ENCODE data around the gene AXDND1. TPM values are rescaled to one million over a fixed set of nuclear protein-coding genes. Genes with fewer than 3 reads are reported as not detected.

Gene AXDND1
- total RNA-seq, 1 experiment from 2014 or later = 0.31 TPM

DNA sequence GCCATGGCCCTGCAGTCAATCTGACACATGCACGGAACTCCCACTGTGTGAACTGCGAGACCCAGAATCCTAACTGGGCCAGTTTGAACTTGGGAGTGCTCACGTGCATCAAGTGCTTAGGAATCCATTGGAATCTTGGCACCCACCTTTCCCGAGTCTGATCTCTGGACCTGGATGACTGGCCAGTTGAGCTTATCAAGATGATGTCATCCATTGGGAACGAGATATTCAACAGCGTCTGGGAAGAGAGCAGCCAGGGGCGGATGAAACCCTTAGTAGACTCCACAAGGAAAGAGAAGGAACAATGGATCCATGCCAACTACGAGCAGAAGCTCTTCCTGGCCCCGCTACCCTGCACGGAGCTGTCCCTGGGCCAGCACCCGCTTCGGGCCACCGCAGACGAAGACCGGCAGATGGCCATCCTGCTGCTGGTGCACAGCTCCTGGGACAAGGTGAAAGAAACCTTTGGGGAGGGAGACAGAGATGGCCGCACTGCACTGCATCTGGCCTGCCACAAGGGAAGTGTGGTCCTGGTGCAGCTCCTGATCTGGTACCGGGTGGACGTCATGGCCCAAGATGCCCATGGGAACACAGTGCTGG is 222.8 kb downstream of the AXDND1 start:
- DNase-seq (ENCODE audit: low read depth, low spot score) (no peak), ATAC-seq (no peak)
- TF ChIP-seq SIN3A (IDR thresholded peaks at IDR 0.05; ENCODE audit: borderline replicate concordance, insufficient read depth, low read depth, low read length) (no peak), TCF7L2 (IDR thresholded peaks at IDR 0.05; ENCODE audit: low read depth, low read length) (no peak), CTCF (IDR thresholded peaks at IDR 0.05) (no peak), POLR2AphosphoS5 (IDR thresholded peaks at IDR 0.05; ENCODE audit: low read depth, low read length) (no peak)
- TF ChIP-seq, protein P1, sequence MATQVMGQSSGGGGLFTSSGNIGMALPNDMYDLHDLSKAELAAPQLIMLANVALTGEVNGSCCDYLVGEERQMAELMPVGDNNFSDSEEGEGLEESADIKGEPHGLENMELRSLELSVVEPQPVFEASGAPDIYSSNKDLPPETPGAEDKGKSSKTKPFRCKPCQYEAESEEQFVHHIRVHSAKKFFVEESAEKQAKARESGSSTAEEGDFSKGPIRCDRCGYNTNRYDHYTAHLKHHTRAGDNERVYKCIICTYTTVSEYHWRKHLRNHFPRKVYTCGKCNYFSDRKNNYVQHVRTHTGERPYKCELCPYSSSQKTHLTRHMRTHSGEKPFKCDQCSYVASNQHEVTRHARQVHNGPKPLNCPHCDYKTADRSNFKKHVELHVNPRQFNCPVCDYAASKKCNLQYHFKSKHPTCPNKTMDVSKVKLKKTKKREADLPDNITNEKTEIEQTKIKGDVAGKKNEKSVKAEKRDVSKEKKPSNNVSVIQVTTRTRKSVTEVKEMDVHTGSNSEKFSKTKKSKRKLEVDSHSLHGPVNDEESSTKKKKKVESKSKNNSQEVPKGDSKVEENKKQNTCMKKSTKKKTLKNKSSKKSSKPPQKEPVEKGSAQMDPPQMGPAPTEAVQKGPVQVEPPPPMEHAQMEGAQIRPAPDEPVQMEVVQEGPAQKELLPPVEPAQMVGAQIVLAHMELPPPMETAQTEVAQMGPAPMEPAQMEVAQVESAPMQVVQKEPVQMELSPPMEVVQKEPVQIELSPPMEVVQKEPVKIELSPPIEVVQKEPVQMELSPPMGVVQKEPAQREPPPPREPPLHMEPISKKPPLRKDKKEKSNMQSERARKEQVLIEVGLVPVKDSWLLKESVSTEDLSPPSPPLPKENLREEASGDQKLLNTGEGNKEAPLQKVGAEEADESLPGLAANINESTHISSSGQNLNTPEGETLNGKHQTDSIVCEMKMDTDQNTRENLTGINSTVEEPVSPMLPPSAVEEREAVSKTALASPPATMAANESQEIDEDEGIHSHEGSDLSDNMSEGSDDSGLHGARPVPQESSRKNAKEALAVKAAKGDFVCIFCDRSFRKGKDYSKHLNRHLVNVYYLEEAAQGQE (IDR thresholded peaks at IDR 0.05; ENCODE audit: insufficient read depth in 1 of 2, low read depth in 2 of 2, low read length in 1 of 2) = no peak
- H3K4me3 ChIP-seq (ENCODE audit: low read depth in 2 of 2, low read length in 2 of 2) = no peak overlapping the region
- BruUV-seq (replicated peaks) = no TSS peak
- in situ Hi-C loops (cut with HindIII; ENCODE audit: low pct_unique_long_range_greater_than_20kb, low sequenced_read_pairs) = no loop called here
- peaks cover 17% of the 10 kb centered on the region for H3K27me3 ChIP-seq (ENCODE audit: control insufficient read depth, insufficient read depth, low read length)
- no peak overlapping the region for H3K27ac ChIP-seq (ENCODE audit: low read length)
- ChIA-PET CTCF (no interaction called here), POLR2A (no interaction called here)
- H3K36me3 ChIP-seq (ENCODE audit: control insufficient read depth, insufficient read depth, low read length) = no peaks in the 10 kb centered on the region
- H3K9me3 ChIP-seq (ENCODE audit: control insufficient read depth, insufficient read depth, low read depth, low read length) = no peaks in the 10 kb centered on the region
- intact Hi-C loops (cut with micrococcal nuclease; ENCODE audit: unreplicated experiment) = no loop called here
- peaks cover 8% of the 10 kb centered on the region for H3K4me1 ChIP-seq (ENCODE audit: control insufficient read depth, insufficient read depth, low read length)

- DNase-seq (ENCODE audit: low read depth, low spot score) (no peak), ATAC-seq (no peak)
- Histone ChIP-seq H3K27me3 (ENCODE audit: control insufficient read depth, insufficient read depth, low read length) (peaks cover 17% of the 10 kb centered on the region), H3K4me1 (ENCODE audit: control insufficient read depth, insufficient read depth, low read length) (peaks cover 8% of the 10 kb centered on the region), H3K9me3 (ENCODE audit: control insufficient read depth, insufficient read depth, low read depth, low read length) (no peaks in the 10 kb centered on the region), H3K36me3 (ENCODE audit: control insufficient read depth, insufficient read depth, low read length) (no peaks in the 10 kb centered on the region), H3K4me3 (ENCODE audit: low read depth in 2 of 2, low read length in 2 of 2) (no peak overlapping the region), H3K27ac (ENCODE audit: low read length) (no peak overlapping the region)
- intact Hi-C loops (cut with micrococcal nuclease; ENCODE audit: unreplicated experiment) (no loop called here), in situ Hi-C loops (cut with HindIII; ENCODE audit: low pct_unique_long_range_greater_than_20kb, low sequenced_read_pairs) (no loop called here)
- CTCF ChIA-PET = no interaction called here
- TF ChIP-seq, protein P1 (IDR thresholded peaks at IDR 0.05; ENCODE audit: insufficient read depth in 1 of 2, low read depth in 2 of 2, low read length in 1 of 2) = no peak
- no peak for TF ChIP-seq CTCF (IDR thresholded peaks at IDR 0.05)
- TF ChIP-seq POLR2AphosphoS5 (IDR thresholded peaks at IDR 0.05; ENCODE audit: low read depth, low read length) = no peak
- TF ChIP-seq TCF7L2 (IDR thresholded peaks at IDR 0.05; ENCODE audit: low read depth, low read length) = no peak
- TF ChIP-seq SIN3A (IDR thresholded peaks at IDR 0.05; ENCODE audit: borderline replicate concordance, insufficient read depth, low read depth, low read length) = no peak
- no TSS peak for BruUV-seq (replicated peaks)
- POLR2A ChIA-PET = no interaction called here
Measured at GRCh38 chr1:179589509-179589908, 223.7 kb downstream of the AXDND1 start.
